ENCODE data around the gene LOXHD1.

LOXHD1 gene

GRCh38 chr18:46601141-46601805 is 55.7 kb downstream of the LOXHD1 start:
- Histone ChIP-seq H3K9ac (ENCODE audit: low read depth, low read length) (no peak overlapping the region), H3K4me1 (ENCODE audit: control insufficient read depth, insufficient read depth, low read length) (no peaks in the 10 kb centered on the region), H3K36me3 (ENCODE audit: control insufficient read depth, insufficient read depth, low read length) (no peaks in the 10 kb centered on the region), H3K4me3 (ENCODE audit: low read depth, low read length) (no peak overlapping the region), H3K27ac (ENCODE audit: low read depth, low read length) (no peak overlapping the region), H3K9me3 (ENCODE audit: control insufficient read depth, insufficient read depth, low read length) (no peaks in the 10 kb centered on the region), H3K27me3 (ENCODE audit: control insufficient read depth, insufficient read depth, low read length) (no peaks in the 10 kb centered on the region)

DNA sequence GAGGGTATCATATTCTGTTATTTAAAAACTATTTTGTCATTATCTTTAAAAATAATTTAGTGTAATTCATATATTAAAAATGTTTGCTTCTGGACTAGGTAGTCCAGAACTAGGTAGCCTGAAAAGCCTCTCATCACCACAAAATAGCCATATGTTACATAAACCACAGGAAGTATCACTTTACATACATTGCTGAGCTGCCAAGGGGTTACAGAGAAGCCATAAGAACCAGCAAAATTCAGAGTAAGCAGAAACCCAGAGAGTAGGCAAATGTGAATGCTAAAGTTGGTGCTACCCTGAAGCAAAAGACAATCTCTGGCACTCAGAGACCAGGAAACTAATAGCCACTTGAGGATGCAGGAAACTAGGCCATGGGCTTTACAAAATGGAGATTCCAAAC is 60.9 kb downstream of the LOXHD1 start:
- no peaks in the 10 kb centered on the region for H3K4me1 ChIP-seq (ENCODE audit: control insufficient read depth, insufficient read depth, low read length)
- no peaks in the 10 kb centered on the region for H3K9me3 ChIP-seq (ENCODE audit: control insufficient read depth, insufficient read depth, low read length)
- H3K9ac ChIP-seq (ENCODE audit: low read depth, low read length): no peak overlapping the region
- no peaks in the 10 kb centered on the region for H3K27me3 ChIP-seq (ENCODE audit: control insufficient read depth, insufficient read depth, low read length)
- H3K27ac ChIP-seq (ENCODE audit: low read depth, low read length): no peak overlapping the region
- no peak overlapping the region for H3K4me3 ChIP-seq (ENCODE audit: low read depth, low read length)
- no peaks in the 10 kb centered on the region for H3K36me3 ChIP-seq (ENCODE audit: control insufficient read depth, insufficient read depth, low read length)

DNA sequence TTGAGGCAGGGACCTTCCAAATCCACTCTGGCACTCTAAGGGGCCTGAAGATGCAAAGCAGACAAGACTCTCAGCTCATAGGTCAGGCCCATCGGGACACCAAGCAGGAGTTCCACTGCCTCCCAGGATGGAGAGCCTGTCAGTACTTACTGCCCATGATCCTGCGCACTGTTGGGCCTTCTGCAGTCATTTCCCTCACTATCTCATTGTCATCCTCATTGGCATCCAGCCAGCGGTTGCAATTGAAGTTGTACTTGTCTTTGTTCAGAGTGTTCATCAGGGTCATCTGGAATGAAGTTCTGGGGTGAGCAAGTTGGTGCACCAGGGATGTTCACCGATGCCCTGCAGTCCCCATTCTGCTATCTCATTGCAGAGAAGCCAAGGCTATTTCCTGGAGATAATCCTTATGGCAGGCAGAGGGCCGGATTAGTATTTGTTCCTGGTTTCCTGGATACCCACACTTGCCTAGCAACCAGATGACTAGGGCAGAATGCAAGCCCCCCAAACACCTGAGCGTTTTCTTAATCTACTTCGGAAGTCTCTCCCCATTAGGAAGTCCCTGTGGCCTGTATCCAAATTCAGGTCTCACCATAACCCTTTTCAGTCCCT is 65.1 kb downstream of the LOXHD1 start:
- Histone ChIP-seq H3K4me3 (ENCODE audit: low read depth, low read length) (no peak overlapping the region), H3K27me3 (ENCODE audit: control insufficient read depth, insufficient read depth, low read length) (no peaks in the 10 kb centered on the region), H3K36me3 (ENCODE audit: control insufficient read depth, insufficient read depth, low read length) (no peaks in the 10 kb centered on the region), H3K9me3 (ENCODE audit: control insufficient read depth, insufficient read depth, low read length) (no peaks in the 10 kb centered on the region), H3K4me1 (ENCODE audit: control insufficient read depth, insufficient read depth, low read length) (no peaks in the 10 kb centered on the region), H3K27ac (ENCODE audit: low read depth, low read length) (no peak overlapping the region), H3K9ac (ENCODE audit: low read depth, low read length) (no peak overlapping the region)

GRCh38 chr18:46590103-46590502 is 66.9 kb downstream of the LOXHD1 start:
- no peaks in the 10 kb centered on the region for H3K36me3 ChIP-seq (ENCODE audit: control insufficient read depth, insufficient read depth, low read length)
- no peaks in the 10 kb centered on the region for H3K27me3 ChIP-seq (ENCODE audit: control insufficient read depth, insufficient read depth, low read length)
- no peaks in the 10 kb centered on the region for H3K9me3 ChIP-seq (ENCODE audit: control insufficient read depth, insufficient read depth, low read length)
- H3K4me3 ChIP-seq (ENCODE audit: low read depth, low read length): no peak overlapping the region
- no peak overlapping the region for H3K9ac ChIP-seq (ENCODE audit: low read depth, low read length)
- H3K27ac ChIP-seq (ENCODE audit: low read depth, low read length): no peak overlapping the region
- H3K4me1 ChIP-seq (ENCODE audit: control insufficient read depth, insufficient read depth, low read length): no peaks in the 10 kb centered on the region

GRCh38 chr18:46588971-46589660 is 67.9 kb downstream of the LOXHD1 start:
- Histone ChIP-seq H3K4me3 (ENCODE audit: low read depth, low read length) (no peak overlapping the region), H3K9ac (ENCODE audit: low read depth, low read length) (no peak overlapping the region), H3K36me3 (ENCODE audit: control insufficient read depth, insufficient read depth, low read length) (no peaks in the 10 kb centered on the region), H3K9me3 (ENCODE audit: control insufficient read depth, insufficient read depth, low read length) (no peaks in the 10 kb centered on the region), H3K4me1 (ENCODE audit: control insufficient read depth, insufficient read depth, low read length) (no peaks in the 10 kb centered on the region), H3K27ac (ENCODE audit: low read depth, low read length) (no peak overlapping the region), H3K27me3 (ENCODE audit: control insufficient read depth, insufficient read depth, low read length) (no peaks in the 10 kb centered on the region)

GRCh38 chr18:46587600-46587999 is 69.4 kb downstream of the LOXHD1 start:
- no peaks in the 10 kb centered on the region for H3K36me3 ChIP-seq (ENCODE audit: control insufficient read depth, insufficient read depth, low read length)
- no peaks in the 10 kb centered on the region for H3K27me3 ChIP-seq (ENCODE audit: control insufficient read depth, insufficient read depth, low read length)
- no peak overlapping the region for H3K9ac ChIP-seq (ENCODE audit: low read depth, low read length)
- no peaks in the 10 kb centered on the region for H3K9me3 ChIP-seq (ENCODE audit: control insufficient read depth, insufficient read depth, low read length)
- no peak overlapping the region for H3K4me3 ChIP-seq (ENCODE audit: low read depth, low read length)
- H3K27ac ChIP-seq (ENCODE audit: low read depth, low read length): no peak overlapping the region
- H3K4me1 ChIP-seq (ENCODE audit: control insufficient read depth, insufficient read depth, low read length): no peaks in the 10 kb centered on the region

DNA sequence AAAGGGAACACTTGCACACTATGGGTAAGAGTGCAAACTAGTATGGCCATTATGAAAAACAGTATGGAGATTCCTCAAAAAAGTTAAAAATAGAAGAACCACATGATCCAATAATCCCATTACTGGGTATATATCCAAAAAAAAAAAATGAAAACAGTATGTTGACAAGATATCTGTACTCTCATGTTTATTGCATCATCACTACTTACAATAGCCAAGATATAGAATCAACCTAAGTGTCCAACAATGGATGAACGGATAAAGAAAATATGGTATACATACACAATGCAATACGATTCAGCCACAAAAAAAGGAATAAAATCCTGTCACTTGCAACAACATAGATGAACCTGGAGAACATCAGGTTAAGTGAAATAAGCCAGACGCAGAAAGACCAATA is 73.3 kb downstream of the LOXHD1 start:
- H3K36me3 ChIP-seq (ENCODE audit: control insufficient read depth, insufficient read depth, low read length): no peaks in the 10 kb centered on the region
- H3K9ac ChIP-seq (ENCODE audit: low read depth, low read length): no peak overlapping the region

DNA sequence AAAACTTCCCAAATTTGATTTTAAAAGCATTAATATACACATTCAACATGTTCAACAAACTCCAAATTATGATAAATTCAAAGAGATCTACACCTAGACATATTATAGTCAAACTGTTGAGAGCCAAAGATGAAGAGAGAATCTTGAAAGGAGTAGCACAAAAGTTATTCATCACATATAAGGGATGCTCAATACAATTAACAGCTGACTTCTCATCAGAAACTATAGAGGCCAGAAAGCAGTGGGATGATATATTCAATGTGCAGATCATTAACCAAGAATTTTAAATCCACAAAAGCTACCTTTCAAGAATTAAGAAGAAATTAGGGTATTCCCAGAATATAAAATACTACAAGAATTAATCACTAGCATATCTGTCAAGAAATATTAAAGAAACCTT is 75.4 kb downstream of the LOXHD1 start:
- H3K9ac ChIP-seq (ENCODE audit: low read depth, low read length): no peak overlapping the region
- H3K27ac ChIP-seq (ENCODE audit: low read depth, low read length): no peak overlapping the region
- H3K9me3 ChIP-seq (ENCODE audit: control insufficient read depth, insufficient read depth, low read length): no peaks in the 10 kb centered on the region; the same call in 1 of the 2 replicates
- no peak overlapping the region for H3K4me3 ChIP-seq (ENCODE audit: low read depth, low read length)
- H3K27me3 ChIP-seq (ENCODE audit: control insufficient read depth, insufficient read depth, low read length): no peaks in the 10 kb centered on the region
- no peaks in the 10 kb centered on the region for H3K36me3 ChIP-seq (ENCODE audit: control insufficient read depth, insufficient read depth, low read length)
- H3K4me1 ChIP-seq (ENCODE audit: control insufficient read depth, insufficient read depth, low read length): no peaks in the 10 kb centered on the region

More for the DNA sequence above, 73.3 kb downstream of the LOXHD1 start:
- Histone ChIP-seq H3K27me3 (ENCODE audit: control insufficient read depth, insufficient read depth, low read length) (no peaks in the 10 kb centered on the region), H3K27ac (ENCODE audit: low read depth, low read length) (no peak overlapping the region), H3K4me3 (ENCODE audit: low read depth, low read length) (no peak overlapping the region), H3K9me3 (ENCODE audit: control insufficient read depth, insufficient read depth, low read length) (no peaks in the 10 kb centered on the region; the same call in 1 of the 2 replicates), H3K4me1 (ENCODE audit: control insufficient read depth, insufficient read depth, low read length) (no peaks in the 10 kb centered on the region)

- H3K9ac ChIP-seq (ENCODE audit: low read depth, low read length): no peak overlapping the region
- no peak overlapping the region for H3K4me3 ChIP-seq (ENCODE audit: low read depth, low read length)
- no peaks in the 10 kb centered on the region for H3K36me3 ChIP-seq (ENCODE audit: control insufficient read depth, insufficient read depth, low read length)
- no peak overlapping the region for H3K27ac ChIP-seq (ENCODE audit: low read depth, low read length)
- H3K4me1 ChIP-seq (ENCODE audit: control insufficient read depth, insufficient read depth, low read length): no peaks in the 10 kb centered on the region
- H3K9me3 ChIP-seq (ENCODE audit: control insufficient read depth, insufficient read depth, low read length): no peaks in the 10 kb centered on the region; the same call in 1 of the 2 replicates
- H3K27me3 ChIP-seq (ENCODE audit: control insufficient read depth, insufficient read depth, low read length): no peaks in the 10 kb centered on the region
These were observed 78.0 kb downstream of the LOXHD1 start for GRCh38 chr18:46578987-46579386.

DNA sequence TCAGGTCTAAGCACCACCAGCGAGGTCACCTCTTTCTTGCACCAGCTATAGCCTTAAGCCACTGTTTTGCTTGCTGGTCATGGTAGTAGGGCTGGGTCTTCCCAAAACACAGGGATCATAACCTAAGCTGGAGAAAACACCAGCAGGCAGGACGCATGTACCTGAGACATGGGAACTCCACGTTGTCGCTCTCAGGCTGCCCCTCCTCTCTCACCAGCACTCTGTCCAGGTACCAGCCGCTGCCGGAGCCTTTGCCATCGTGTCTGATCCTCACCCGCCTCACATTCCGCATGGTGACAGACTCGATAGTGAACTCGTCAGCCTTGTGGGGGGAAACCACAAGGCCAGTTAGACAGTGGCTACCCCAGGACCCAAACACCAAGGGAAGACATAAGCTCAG is 79.5 kb downstream of the LOXHD1 start:
- no peaks in the 10 kb centered on the region for H3K36me3 ChIP-seq (ENCODE audit: control insufficient read depth, insufficient read depth, low read length)
- no peaks in the 10 kb centered on the region; the same call in 1 of the 2 replicates for H3K9me3 ChIP-seq (ENCODE audit: control insufficient read depth, insufficient read depth, low read length)
- no peak overlapping the region for H3K9ac ChIP-seq (ENCODE audit: low read depth, low read length)
- no peaks in the 10 kb centered on the region for H3K4me1 ChIP-seq (ENCODE audit: control insufficient read depth, insufficient read depth, low read length)
- no peak overlapping the region for H3K4me3 ChIP-seq (ENCODE audit: low read depth, low read length)
- no peaks in the 10 kb centered on the region for H3K27me3 ChIP-seq (ENCODE audit: control insufficient read depth, insufficient read depth, low read length)
- H3K27ac ChIP-seq (ENCODE audit: low read depth, low read length): no peak overlapping the region

DNA sequence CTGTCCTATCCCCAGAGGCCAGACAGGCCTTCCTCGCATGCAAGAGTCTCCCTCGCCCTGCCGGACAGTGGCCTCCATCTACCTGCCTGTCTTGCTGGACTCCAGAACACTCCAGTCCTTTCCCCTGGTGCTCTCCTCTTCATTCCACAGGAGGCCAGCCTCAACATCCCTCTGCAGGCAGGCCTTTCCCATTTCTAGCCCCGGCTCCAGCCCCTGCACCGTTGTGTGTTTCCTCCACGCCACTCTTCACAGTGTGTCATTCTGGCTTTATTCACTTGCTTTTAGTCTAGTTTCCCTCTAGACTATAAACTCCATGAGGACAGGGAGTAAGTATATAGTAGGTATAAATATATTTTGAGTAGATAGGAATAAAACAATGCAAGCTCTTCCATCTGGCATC is 81.2 kb downstream of the LOXHD1 start:
- no peaks in the 10 kb centered on the region for H3K36me3 ChIP-seq (ENCODE audit: control insufficient read depth, insufficient read depth, low read length)

More for the DNA sequence above, 81.2 kb downstream of the LOXHD1 start:
- Histone ChIP-seq H3K9ac (ENCODE audit: low read depth, low read length) (no peak overlapping the region), H3K4me3 (ENCODE audit: low read depth, low read length) (no peak overlapping the region), H3K27ac (ENCODE audit: low read depth, low read length) (no peak overlapping the region), H3K4me1 (ENCODE audit: control insufficient read depth, insufficient read depth, low read length) (no peaks in the 10 kb centered on the region), H3K27me3 (ENCODE audit: control insufficient read depth, insufficient read depth, low read length) (no peaks in the 10 kb centered on the region), H3K9me3 (ENCODE audit: control insufficient read depth, insufficient read depth, low read length) (no peaks in the 10 kb centered on the region)

Measured in HUES48 (cell line).